ENCODE measurements around the gene DDX42. TPM values are rescaled to one million over a fixed set of nuclear protein-coding genes. Genes with fewer than 3 reads are reported as not detected.

DDX42 gene
- total and polyA plus RNA-seq, 2 of the 13 experiments (the other 11 are each of a cell fraction or from before 2014, with no cell fraction given) = 87.2 to 92.9 TPM

DNA sequence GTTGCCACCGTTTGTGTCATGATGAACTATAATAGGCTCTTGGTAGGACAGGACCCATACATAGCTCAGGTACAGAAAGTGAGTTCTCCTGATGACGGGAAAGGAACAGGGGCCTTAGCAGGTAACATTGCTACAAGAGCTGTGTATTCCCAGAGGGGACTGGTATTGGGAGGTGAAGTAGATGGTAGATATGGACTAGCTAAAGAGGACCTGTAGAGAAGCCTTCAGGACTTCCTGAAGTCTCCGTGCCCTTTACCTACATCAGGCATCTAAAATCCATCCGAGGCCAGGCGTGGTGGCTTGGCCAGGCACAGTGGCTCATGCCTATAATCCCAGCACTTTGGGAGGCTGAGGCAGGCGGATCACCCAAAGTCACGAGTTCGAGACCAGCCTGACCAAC, 81.2 kb downstream of the DDX42 start (continued):
- TF ChIP-seq ZNF615 (CRISPR knock-in tag; IDR thresholded peaks at IDR 0.05; ENCODE audit: borderline replicate concordance) (no peak), PHF20 (CRISPR knock-in tag; IDR thresholded peaks at IDR 0.05) (0 out of 2 replicates have a peak, but pooled peaks have one; percentile 22), FOXA3 (CRISPR knock-in tag; IDR thresholded peaks at IDR 0.05) (no peak), ZNF503 (CRISPR knock-in tag; IDR thresholded peaks at IDR 0.05) (no peak), ZNF275 (CRISPR knock-in tag; IDR thresholded peaks at IDR 0.05; ENCODE audit: borderline replicate concordance) (no peak), THAP7 (CRISPR knock-in tag; IDR thresholded peaks at IDR 0.05) (0 out of 2 replicates have a peak, but pooled peaks have one; percentile 16), ZMAT5 (CRISPR knock-in tag; IDR thresholded peaks at IDR 0.05; ENCODE audit: borderline replicate concordance, low read depth) (no peak), KDM5B (CRISPR knock-in tag; IDR thresholded peaks at IDR 0.05; ENCODE audit: borderline replicate concordance) (no peak)
- TF ChIP-seq, protein P1, sequence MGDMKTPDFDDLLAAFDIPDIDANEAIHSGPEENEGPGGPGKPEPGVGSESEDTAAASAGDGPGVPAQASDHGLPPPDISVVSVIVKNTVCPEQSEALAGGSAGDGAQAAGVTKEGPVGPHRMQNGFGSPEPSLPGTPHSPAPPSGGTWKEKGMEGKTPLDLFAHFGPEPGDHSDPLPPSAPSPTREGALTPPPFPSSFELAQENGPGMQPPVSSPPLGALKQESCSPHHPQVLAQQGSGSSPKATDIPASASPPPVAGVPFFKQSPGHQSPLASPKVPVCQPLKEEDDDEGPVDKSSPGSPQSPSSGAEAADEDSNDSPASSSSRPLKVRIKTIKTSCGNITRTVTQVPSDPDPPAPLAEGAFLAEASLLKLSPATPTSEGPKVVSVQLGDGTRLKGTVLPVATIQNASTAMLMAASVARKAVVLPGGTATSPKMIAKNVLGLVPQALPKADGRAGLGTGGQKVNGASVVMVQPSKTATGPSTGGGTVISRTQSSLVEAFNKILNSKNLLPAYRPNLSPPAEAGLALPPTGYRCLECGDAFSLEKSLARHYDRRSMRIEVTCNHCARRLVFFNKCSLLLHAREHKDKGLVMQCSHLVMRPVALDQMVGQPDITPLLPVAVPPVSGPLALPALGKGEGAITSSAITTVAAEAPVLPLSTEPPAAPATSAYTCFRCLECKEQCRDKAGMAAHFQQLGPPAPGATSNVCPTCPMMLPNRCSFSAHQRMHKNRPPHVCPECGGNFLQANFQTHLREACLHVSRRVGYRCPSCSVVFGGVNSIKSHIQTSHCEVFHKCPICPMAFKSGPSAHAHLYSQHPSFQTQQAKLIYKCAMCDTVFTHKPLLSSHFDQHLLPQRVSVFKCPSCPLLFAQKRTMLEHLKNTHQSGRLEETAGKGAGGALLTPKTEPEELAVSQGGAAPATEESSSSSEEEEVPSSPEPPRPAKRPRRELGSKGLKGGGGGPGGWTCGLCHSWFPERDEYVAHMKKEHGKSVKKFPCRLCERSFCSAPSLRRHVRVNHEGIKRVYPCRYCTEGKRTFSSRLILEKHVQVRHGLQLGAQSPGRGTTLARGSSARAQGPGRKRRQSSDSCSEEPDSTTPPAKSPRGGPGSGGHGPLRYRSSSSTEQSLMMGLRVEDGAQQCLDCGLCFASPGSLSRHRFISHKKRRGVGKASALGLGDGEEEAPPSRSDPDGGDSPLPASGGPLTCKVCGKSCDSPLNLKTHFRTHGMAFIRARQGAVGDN (CRISPR knock-in tag; IDR thresholded peaks at IDR 0.05) = 0 out of 2 replicates have a peak, but pooled peaks have one; percentile 16
